HEK293T (cell line): ENCODE data around the gene RBM44.

ENCODE experiments used
- BHLHE40 ChIP-seq: fragments of 450-650 bp; IDR thresholded peaks from 2 replicates; pipeline ENCODE4 v1.6.1; 2016; ENCODE audit warnings: mild to moderate bottlenecking, moderate library complexity, borderline replicate concordance
- FOXM1 ChIP-seq: fragments of 450-650 bp; IDR thresholded peaks from 2 replicates; pipeline ENCODE4 v1.6.1; 2017; ENCODE audit warnings: mild to moderate bottlenecking, borderline replicate concordance
- L3MBTL2 ChIP-seq: fragments of 450-650 bp; conservative IDR thresholded peaks from 2 replicates; pipeline ENCODE4 v1.6.1; 2016; ENCODE audit warnings: mild to moderate bottlenecking
- NFRKB ChIP-seq: fragments of 450-650 bp; IDR thresholded peaks from 2 replicates; pipeline ENCODE4 v1.6.1; 2016; ENCODE audit warnings: mild to moderate bottlenecking, moderate library complexity
- SUZ12 ChIP-seq: fragments of 450-650 bp; IDR thresholded peaks from 2 replicates; pipeline ENCODE4 v1.6.1; 2016; ENCODE audit warnings: mild to moderate bottlenecking
- TARDBP ChIP-seq: fragments of 450-650 bp; IDR thresholded peaks from 2 replicates; pipeline ENCODE4 v1.6.1; 2016
- ZNF384 ChIP-seq: fragments of 450-650 bp; IDR thresholded peaks from 2 replicates; pipeline ENCODE4 v1.6.1; 2016

- TF ChIP-seq NFRKB (no peak), SUZ12 (no peak), BHLHE40 (no peak), ZNF384 (no peak), TARDBP (no peak), L3MBTL2 (no peak), FOXM1 (no peak)
Observed at GRCh38 chr2:237830522-237830921, 31.9 kb downstream of the RBM44 start.
